Brain microvascular endothelial cell (primary cell): ENCODE data around the gene FAM184B.

ENCODE experiments used
- DNase-seq: peaks from one replicate; pipeline ENCODE4 v3.0.0-alpha.2; 2020
- H3K27ac ChIP-seq: fragments of 250-450 bp; sonication (Bioruptor Pico); 2 replicates; pipeline ENCODE4 v1.5.1; 2020; ENCODE audit warnings: mild to moderate bottlenecking, moderate library complexity
- H3K27me3 ChIP-seq: fragments of 250-450 bp; sonication (Bioruptor Pico); replicated peaks from 2 replicates; pipeline ENCODE4 v1.5.1; 2020; ENCODE audit warnings: mild to moderate bottlenecking
- H3K36me3 ChIP-seq: fragments of 250-450 bp; sonication (Bioruptor Pico); replicated peaks from 2 replicates; pipeline ENCODE4 v1.5.1; 2020; ENCODE audit warnings: mild to moderate bottlenecking
- H3K4me3 ChIP-seq: 2 replicates; pipeline ENCODE4 v1.5.1; 2011; ENCODE audit warnings: low read depth, mild to moderate bottlenecking, control low read depth, low read length, moderate library complexity
- CTCF ChIP-seq: IDR thresholded peaks from 2 replicates; pipeline ENCODE4 v1.5.1; 2011; ENCODE audit warnings: low read depth, mild to moderate bottlenecking, moderate library complexity, low read length, control low read depth, inconsistent platforms; ENCODE audit errors: missing control alignments
- in situ Hi-C: cut with HindIII; loops from 2 replicates; pipeline ENCODE4 v1.10.0; 2017; ENCODE audit warnings: low sequenced_read_pairs, low pct_ligation_motif_present

Gene FAM184B

GRCh38 chr4:17771284-17771908, 10.0 kb downstream of the FAM184B start:
- Histone ChIP-seq H3K27me3 (no peaks in the 10 kb centered on the region), H3K27ac (no peak overlapping the region), H3K4me3 (no peak overlapping the region), H3K36me3 (no peaks in the 10 kb centered on the region)
- in situ Hi-C loops = no loop called here
- no peak for DNase-seq
- TF ChIP-seq CTCF = no peak

DNA sequence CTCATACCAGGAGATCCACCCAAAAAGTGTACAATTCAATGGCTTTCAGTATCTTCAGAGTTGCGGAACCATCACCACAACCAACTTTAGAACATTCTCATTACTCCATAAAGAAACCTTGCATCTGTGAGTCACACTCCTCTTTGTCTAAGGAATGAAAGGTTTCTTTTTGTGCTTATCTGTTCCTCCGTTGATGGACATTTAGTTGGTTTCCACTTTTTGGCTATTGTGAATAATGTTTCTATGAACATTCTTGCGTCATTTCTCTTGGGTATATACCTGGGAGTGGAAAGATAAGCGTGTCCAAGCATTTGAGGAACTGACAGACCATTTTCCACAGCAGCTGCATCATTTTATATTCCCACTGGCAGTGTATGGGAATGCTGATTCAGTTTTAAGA, 10.6 kb downstream of the FAM184B start:
- H3K36me3 ChIP-seq = no peaks in the 10 kb centered on the region
- no peak overlapping the region for H3K27ac ChIP-seq
- in situ Hi-C loops = no loop called here
- H3K4me3 ChIP-seq = no peak overlapping the region
- H3K27me3 ChIP-seq = no peaks in the 10 kb centered on the region
- no peak for TF ChIP-seq CTCF
- DNase-seq = no peak

DNA sequence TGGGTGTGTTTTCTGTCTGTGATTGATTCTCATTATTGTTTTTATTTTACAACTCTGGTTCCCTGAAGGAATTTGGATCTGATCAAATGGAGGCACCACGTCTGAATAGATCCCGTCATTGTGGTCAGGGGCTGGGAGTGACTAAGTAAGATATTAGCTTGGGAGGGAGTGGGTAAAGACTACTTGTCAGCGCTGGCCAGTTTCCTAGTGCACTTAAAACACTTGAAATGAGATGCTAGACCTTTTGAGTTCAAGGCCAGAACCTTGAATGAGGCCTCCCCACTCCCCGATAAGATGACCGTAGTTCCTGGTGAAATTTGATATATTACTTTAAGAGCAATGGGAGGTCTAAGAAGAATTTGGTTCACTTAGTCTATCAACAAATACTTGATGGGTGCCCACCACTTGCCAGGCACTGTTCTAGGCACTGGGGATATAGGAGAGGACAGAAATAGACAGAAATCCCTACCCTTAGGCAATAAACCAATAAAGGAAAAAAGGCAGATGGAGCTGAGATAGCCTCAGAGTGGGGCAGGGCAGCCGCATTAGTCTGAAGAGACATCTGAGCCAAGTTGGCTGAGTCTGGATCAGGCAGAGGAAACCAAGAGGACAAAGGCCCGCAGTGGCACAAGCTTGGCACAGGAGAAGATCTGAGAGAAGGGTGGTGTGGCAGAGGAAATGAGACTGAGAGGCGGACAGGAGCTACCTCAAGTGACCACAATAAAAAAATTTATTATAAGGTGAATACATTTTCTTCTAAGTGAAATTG, 11.8 kb downstream of the FAM184B start:
- in situ Hi-C loops = no loop called here

GRCh38 chr4:17766826-17767458, 14.5 kb downstream of the FAM184B start:
- no peaks in the 10 kb centered on the region for H3K27me3 ChIP-seq
- no peaks in the 10 kb centered on the region for H3K36me3 ChIP-seq
- TF ChIP-seq CTCF = no peak
- in situ Hi-C loops = no loop called here
- no peak for DNase-seq
- H3K4me3 ChIP-seq = no peak overlapping the region
- H3K27ac ChIP-seq = no peak overlapping the region

More for the DNA sequence above, 11.8 kb downstream of the FAM184B start:
- H3K27me3 ChIP-seq = no peaks in the 10 kb centered on the region
- H3K36me3 ChIP-seq = no peaks in the 10 kb centered on the region
- no peak for TF ChIP-seq CTCF
- H3K27ac ChIP-seq = no peak overlapping the region
- no peak for DNase-seq
- H3K4me3 ChIP-seq = no peak overlapping the region

- DNase-seq = no peak
- no peak for TF ChIP-seq CTCF
- Histone ChIP-seq H3K4me3 (no peak overlapping the region), H3K27ac (no peak overlapping the region), H3K36me3 (no peaks in the 10 kb centered on the region), H3K27me3 (no peaks in the 10 kb centered on the region)
- in situ Hi-C loops = no loop called here
These were observed 15.7 kb downstream of the FAM184B start for GRCh38 chr4:17765514-17766286.
